GM23338 (cell line): ENCODE measurements around the gene FCHSD1. TPM values are rescaled to one million over a fixed set of nuclear protein-coding genes. Genes with fewer than 3 reads are reported as not detected.

Experiments
- ATAC-seq: fragments of 200-7000 bp; cut with Tn5 transposase; 3 replicates; pipeline ENCODE4 v1.9.1; 2020
- DNase-seq: peaks from one replicate; pipeline ENCODE4 v3.0.0-alpha.2; 2015; ENCODE audit warnings: low spot score
- H2AFZ ChIP-seq: fragments of 200-600 bp; sonication (generic); 2 replicates; pipeline ENCODE4 v1.8.0; 2016; ENCODE audit warnings: antibody characterized with exemption, mild to moderate bottlenecking, moderate library complexity
- H3F3A ChIP-seq: fragments of 200-600 bp; sonication (generic); replicated peaks from 2 replicates; pipeline ENCODE4 v1.8.0; 2017; ENCODE audit warnings: antibody characterized with exemption, mixed run types, low read depth
- H3K27ac ChIP-seq: fragments of 200-600 bp; sonication (generic); 2 replicates; pipeline ENCODE4 v1.6.1; 2016; ENCODE audit warnings: low read depth
- H3K27me3 ChIP-seq: fragments of 200-600 bp; sonication (generic); 2 replicates; pipeline ENCODE4 v1.8.0; 2016; ENCODE audit warnings: mild to moderate bottlenecking, mixed run types, moderate library complexity; ENCODE audit not compliant: insufficient read depth
- H3K36me3 ChIP-seq: fragments of 200-600 bp; sonication (generic); 2 replicates; pipeline ENCODE4 v1.8.0; 2016; ENCODE audit warnings: mild to moderate bottlenecking; ENCODE audit not compliant: insufficient read depth
- H3K4me1 ChIP-seq: fragments of 200-600 bp; sonication (generic); 2 replicates; pipeline ENCODE4 v1.8.0; 2016; ENCODE audit warnings: mild to moderate bottlenecking, moderate library complexity; ENCODE audit not compliant: insufficient read depth
- H3K4me2 ChIP-seq: fragments of 200-600 bp; sonication (generic); 2 replicates; pipeline ENCODE4 v1.7.1; 2017; ENCODE audit warnings: mixed run types
- H3K4me3 ChIP-seq: fragments of 200-600 bp; sonication (generic); 2 replicates; pipeline ENCODE4 v1.6.1; 2016; ENCODE audit warnings: mixed run types
- H3K79me2 ChIP-seq: fragments of 200-600 bp; sonication (generic); replicated peaks from 2 replicates; pipeline ENCODE4 v1.8.0; 2017; ENCODE audit warnings: mild to moderate bottlenecking; ENCODE audit not compliant: insufficient read depth
- H3K9me2 ChIP-seq: fragments of 200-600 bp; sonication (generic); 2 replicates; pipeline ENCODE4 v1.8.0; 2017; ENCODE audit not compliant: insufficient read depth
- H4K20me1 ChIP-seq: fragments of 200-600 bp; sonication (generic); replicated peaks from 2 replicates; pipeline ENCODE4 v1.8.0; 2017; ENCODE audit warnings: mild to moderate bottlenecking; ENCODE audit not compliant: insufficient read depth
- H3K27ac Mint-ChIP-seq: 2 replicates; pipeline ENCODE4 v1.8.0; 2020; ENCODE audit warnings: inconsistent platforms, mild to moderate bottlenecking, moderate library complexity, mixed read lengths
- H3K27me3 Mint-ChIP-seq: 3 replicates; pipeline ENCODE4 v1.8.0; 2022; ENCODE audit warnings: low read depth, mild to moderate bottlenecking, moderate library complexity, mixed read lengths, inconsistent platforms; ENCODE audit not compliant: insufficient read depth, poor library complexity
- H3K36me3 Mint-ChIP-seq: 3 replicates; pipeline ENCODE4 v1.8.0; 2021; ENCODE audit warnings: low read depth, mild to moderate bottlenecking, inconsistent platforms, moderate library complexity, mixed read lengths
- H3K4me1 Mint-ChIP-seq: 3 replicates; pipeline ENCODE4 v1.8.0; 2020; ENCODE audit warnings: mild to moderate bottlenecking, inconsistent platforms, mixed read lengths
- H3K4me3 Mint-ChIP-seq: 3 replicates; pipeline ENCODE4 v1.8.0; 2021; ENCODE audit warnings: moderate library complexity, mild to moderate bottlenecking, inconsistent platforms, mixed read lengths
- H3K9me3 Mint-ChIP-seq: 3 replicates; pipeline ENCODE4 v1.8.0; 2020; ENCODE audit warnings: moderate library complexity, mild to moderate bottlenecking, inconsistent platforms, mixed read lengths
- CREB1 ChIP-seq: fragments of 250-450 bp; sonication (Bioruptor Pico); IDR thresholded peaks from 2 replicates; pipeline ENCODE4 v1.5.0; 2020; ENCODE audit warnings: low read depth, mild to moderate bottlenecking, moderate library complexity
- ETS1 ChIP-seq: IDR thresholded peaks from 2 replicates; pipeline ENCODE4 v1.6.1; 2016; ENCODE audit warnings: antibody characterized with exemption
- EZH2 ChIP-seq: fragments of 200-600 bp; sonication (generic); IDR thresholded peaks from one replicate; pipeline ENCODE4 v1.8.0; 2017; ENCODE audit warnings: antibody characterized with exemption, mild to moderate bottlenecking, low read depth; ENCODE audit not compliant: unreplicated experiment
- EZH2phosphoT487 ChIP-seq: fragments of 200-600 bp; sonication (generic); IDR thresholded peaks from one replicate; pipeline ENCODE4 v1.8.1; 2018; ENCODE audit warnings: antibody characterized with exemption; ENCODE audit not compliant: unreplicated experiment
- JUNB ChIP-seq: IDR thresholded peaks from one replicate; pipeline ENCODE4 v1.6.1; 2016; ENCODE audit warnings: antibody characterized with exemption; ENCODE audit not compliant: unreplicated experiment
- NANOG ChIP-seq: IDR thresholded peaks from 2 replicates; pipeline ENCODE4 v1.6.1; 2016; ENCODE audit warnings: antibody characterized with exemption, borderline replicate concordance
- POLR2AphosphoS5 ChIP-seq: IDR thresholded peaks from 2 replicates; pipeline ENCODE4 v1.6.1; 2016; ENCODE audit warnings: antibody characterized with exemption, low read depth
- STAT1 ChIP-seq: IDR thresholded peaks from one replicate; pipeline ENCODE4 v1.6.1; 2016; ENCODE audit warnings: antibody characterized with exemption; ENCODE audit not compliant: unreplicated experiment
- ZNF114 ChIP-seq: fragments of 250-450 bp; sonication (Bioruptor Pico); IDR thresholded peaks from 2 replicates; pipeline ENCODE4 v1.5.0; 2020; ENCODE audit warnings: mild to moderate bottlenecking, moderate library complexity
- ZNF331 ChIP-seq: fragments of 250-450 bp; sonication (Bioruptor Pico); IDR thresholded peaks from 2 replicates; pipeline ENCODE4 v1.5.0; 2020; ENCODE audit warnings: low read depth, mild to moderate bottlenecking, moderate library complexity
- ZNF462 ChIP-seq: fragments of 250-450 bp; sonication (Bioruptor Pico); IDR thresholded peaks from 2 replicates; pipeline ENCODE4 v1.5.0; 2020; ENCODE audit warnings: mild to moderate bottlenecking, moderate library complexity
- polyA plus RNA-seq: library from polyadenylated mRNA; unstranded; fragments of >200 nt; fragmentation: Nextera tagmentation; extraction: Ambion mirVana; gene quantifications from 2 replicates; pipeline ENCODE4 v1.2.1, GENCODE V29; 2016
- total RNA-seq: library from RNA; depleted of rRNA; stranded (reverse); fragments of >200 nt; shearing (Covaris generic); gene quantifications from 2 replicates; pipeline ENCODE4 v1.2.3, GENCODE V29; 2014
- TF ChIP-seq, protein P1 (sequence below): IDR thresholded peaks from one replicate; pipeline ENCODE4 v1.6.1; 2018; ENCODE audit warnings: antibody characterized with exemption; ENCODE audit not compliant: unreplicated experiment
- TF ChIP-seq, protein P2 (sequence below), 2 experiments: fragments of 200-600 bp in 1 of 2; sonication (generic) in 1 of 2; conservative IDR thresholded peaks; 2 replicates each; pipeline versions ENCODE4 v1.5.1 to v1.6.1; 2016 to 2017; ENCODE audit warnings: antibody characterized with exemption in 2 of 2, low read depth in 2 of 2, mild to moderate bottlenecking in 2 of 2, moderate library complexity in 1 of 2

FCHSD1 gene
- total and polyA plus RNA-seq, 2 experiments from 2014 or later = 24.7 to 46.6 TPM

DNA sequence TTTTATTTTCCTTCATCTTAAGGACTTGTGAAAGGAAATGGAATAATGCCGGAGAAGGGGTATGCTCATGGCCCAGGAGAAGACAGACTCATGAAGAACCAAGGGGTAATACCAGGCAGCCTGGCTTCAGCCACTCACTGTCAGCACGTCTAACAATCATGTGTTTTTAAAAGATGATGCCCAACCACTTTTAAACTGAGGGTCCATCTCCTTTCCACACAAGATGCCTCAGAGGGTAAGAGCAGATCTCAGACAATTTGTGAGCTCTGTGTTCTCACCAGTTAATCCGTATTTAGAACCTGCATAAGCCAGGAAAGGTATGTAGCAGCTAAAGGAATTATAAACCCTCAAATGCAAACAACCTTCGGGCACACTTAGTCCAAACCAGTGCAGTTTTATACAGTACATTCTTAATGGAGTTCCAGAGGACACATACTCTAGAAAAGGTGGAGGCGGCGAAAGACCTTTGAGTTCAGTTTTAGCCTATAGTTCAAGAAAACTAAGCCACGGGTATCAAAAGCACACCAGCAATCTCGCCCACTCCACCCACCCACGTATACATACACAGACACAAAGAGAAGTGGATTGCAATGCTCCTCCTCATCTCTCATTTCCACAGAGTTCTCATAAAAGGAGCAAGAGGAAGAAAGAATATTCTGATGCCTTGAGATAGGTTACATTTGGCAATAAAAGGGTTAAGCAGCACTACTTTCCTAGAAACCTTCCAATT, 35.1 kb downstream of the FCHSD1 start:
- no peak for TF ChIP-seq CREB1 (CRISPR knock-in tag)
- no peak for TF ChIP-seq EZH2
- TF ChIP-seq ETS1 = no peak
- TF ChIP-seq JUNB = no peak
- no peak for TF ChIP-seq ZNF114 (CRISPR knock-in tag)
- TF ChIP-seq EZH2phosphoT487 = no peak
- TF ChIP-seq NANOG = no peak
- no peak for TF ChIP-seq ZNF462
- no peak for TF ChIP-seq POLR2AphosphoS5
- TF ChIP-seq STAT1 = no peak
- no peak for TF ChIP-seq ZNF331 (CRISPR knock-in tag)
- TF ChIP-seq, protein P1, sequence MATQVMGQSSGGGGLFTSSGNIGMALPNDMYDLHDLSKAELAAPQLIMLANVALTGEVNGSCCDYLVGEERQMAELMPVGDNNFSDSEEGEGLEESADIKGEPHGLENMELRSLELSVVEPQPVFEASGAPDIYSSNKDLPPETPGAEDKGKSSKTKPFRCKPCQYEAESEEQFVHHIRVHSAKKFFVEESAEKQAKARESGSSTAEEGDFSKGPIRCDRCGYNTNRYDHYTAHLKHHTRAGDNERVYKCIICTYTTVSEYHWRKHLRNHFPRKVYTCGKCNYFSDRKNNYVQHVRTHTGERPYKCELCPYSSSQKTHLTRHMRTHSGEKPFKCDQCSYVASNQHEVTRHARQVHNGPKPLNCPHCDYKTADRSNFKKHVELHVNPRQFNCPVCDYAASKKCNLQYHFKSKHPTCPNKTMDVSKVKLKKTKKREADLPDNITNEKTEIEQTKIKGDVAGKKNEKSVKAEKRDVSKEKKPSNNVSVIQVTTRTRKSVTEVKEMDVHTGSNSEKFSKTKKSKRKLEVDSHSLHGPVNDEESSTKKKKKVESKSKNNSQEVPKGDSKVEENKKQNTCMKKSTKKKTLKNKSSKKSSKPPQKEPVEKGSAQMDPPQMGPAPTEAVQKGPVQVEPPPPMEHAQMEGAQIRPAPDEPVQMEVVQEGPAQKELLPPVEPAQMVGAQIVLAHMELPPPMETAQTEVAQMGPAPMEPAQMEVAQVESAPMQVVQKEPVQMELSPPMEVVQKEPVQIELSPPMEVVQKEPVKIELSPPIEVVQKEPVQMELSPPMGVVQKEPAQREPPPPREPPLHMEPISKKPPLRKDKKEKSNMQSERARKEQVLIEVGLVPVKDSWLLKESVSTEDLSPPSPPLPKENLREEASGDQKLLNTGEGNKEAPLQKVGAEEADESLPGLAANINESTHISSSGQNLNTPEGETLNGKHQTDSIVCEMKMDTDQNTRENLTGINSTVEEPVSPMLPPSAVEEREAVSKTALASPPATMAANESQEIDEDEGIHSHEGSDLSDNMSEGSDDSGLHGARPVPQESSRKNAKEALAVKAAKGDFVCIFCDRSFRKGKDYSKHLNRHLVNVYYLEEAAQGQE = no peak
- TF ChIP-seq, protein P2, sequence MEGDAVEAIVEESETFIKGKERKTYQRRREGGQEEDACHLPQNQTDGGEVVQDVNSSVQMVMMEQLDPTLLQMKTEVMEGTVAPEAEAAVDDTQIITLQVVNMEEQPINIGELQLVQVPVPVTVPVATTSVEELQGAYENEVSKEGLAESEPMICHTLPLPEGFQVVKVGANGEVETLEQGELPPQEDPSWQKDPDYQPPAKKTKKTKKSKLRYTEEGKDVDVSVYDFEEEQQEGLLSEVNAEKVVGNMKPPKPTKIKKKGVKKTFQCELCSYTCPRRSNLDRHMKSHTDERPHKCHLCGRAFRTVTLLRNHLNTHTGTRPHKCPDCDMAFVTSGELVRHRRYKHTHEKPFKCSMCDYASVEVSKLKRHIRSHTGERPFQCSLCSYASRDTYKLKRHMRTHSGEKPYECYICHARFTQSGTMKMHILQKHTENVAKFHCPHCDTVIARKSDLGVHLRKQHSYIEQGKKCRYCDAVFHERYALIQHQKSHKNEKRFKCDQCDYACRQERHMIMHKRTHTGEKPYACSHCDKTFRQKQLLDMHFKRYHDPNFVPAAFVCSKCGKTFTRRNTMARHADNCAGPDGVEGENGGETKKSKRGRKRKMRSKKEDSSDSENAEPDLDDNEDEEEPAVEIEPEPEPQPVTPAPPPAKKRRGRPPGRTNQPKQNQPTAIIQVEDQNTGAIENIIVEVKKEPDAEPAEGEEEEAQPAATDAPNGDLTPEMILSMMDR (conservative IDR thresholded peaks at IDR 0.05; ENCODE audit: low read depth in 2 of 2) = no peak
- no peak overlapping the region for H2AFZ ChIP-seq
- peaks cover 5% of the 10 kb centered on the region for H3K27me3 Mint-ChIP-seq
- no peaks in the 10 kb centered on the region for H3K9me2 ChIP-seq
- peaks cover 15% of the 10 kb centered on the region for H3K36me3 Mint-ChIP-seq
- H3K36me3 ChIP-seq = peaks cover 5% of the 10 kb centered on the region; the same call in 1 of the 2 replicates
- ATAC-seq (no peak), DNase-seq (no peak)
- H3K9me3 Mint-ChIP-seq = no peaks in the 10 kb centered on the region
- no peaks in the 10 kb centered on the region for H3K27me3 ChIP-seq
- peaks cover 10% of the 10 kb centered on the region; the same call in 1 of the 2 replicates for H3F3A ChIP-seq
- peak overlapping the region; percentile 60; the same call in 1 of the 2 replicates for H3K27ac Mint-ChIP-seq
- peaks cover 69% of the 10 kb centered on the region for H3K79me2 ChIP-seq
- H3K4me1 ChIP-seq = peaks cover 44% of the 10 kb centered on the region
- peak overlapping the region; percentile 98 for H3K4me3 Mint-ChIP-seq
- H3K4me2 ChIP-seq = peak overlapping the region; percentile 80
- H3K4me3 ChIP-seq = peak overlapping the region; percentile 72; the same call in 1 of the 2 replicates
- H3K27ac ChIP-seq = 0 out of 2 replicates have a peak overlapping the region, but pooled peaks have one; percentile 30
- H4K20me1 ChIP-seq = peaks cover 21% of the 10 kb centered on the region
- peaks cover 47% of the 10 kb centered on the region for H3K4me1 Mint-ChIP-seq
